Muscle layer of colon (tissue), 2 donors: Measurements from ENCODE around the gene LYSMD3.

Experiments
- H3K27ac ChIP-seq: one replicate; pipeline ENCODE4 v1.7.0; 2013; ENCODE audit warnings: low read depth, mild to moderate bottlenecking, low read length, moderate library complexity
- H3K27me3 ChIP-seq, 2 donors: one replicate each; pipeline ENCODE4 v1.7.0; 2013; ENCODE audit warnings: low read length in 2 of 2, mild to moderate bottlenecking in 2 of 2; ENCODE audit not compliant: insufficient read depth in 2 of 2, control insufficient read depth in 1 of 2
- H3K36me3 ChIP-seq: one replicate; pipeline ENCODE4 v1.7.0; 2013; ENCODE audit warnings: mild to moderate bottlenecking, low read length; ENCODE audit not compliant: insufficient read depth
- H3K4me1 ChIP-seq: one replicate; pipeline ENCODE4 v1.7.0; 2013; ENCODE audit warnings: mild to moderate bottlenecking, low read length; ENCODE audit not compliant: insufficient read depth
- H3K4me3 ChIP-seq, 2 donors: one replicate each; pipeline ENCODE4 v1.7.0; 2013; ENCODE audit warnings: low read length in 2 of 2, low read depth in 1 of 2, mild to moderate bottlenecking in 1 of 2, moderate library complexity in 1 of 2
- H3K9ac ChIP-seq: one replicate; pipeline ENCODE4 v1.7.0; 2013; ENCODE audit warnings: low read length
- H3K9me3 ChIP-seq: one replicate; pipeline ENCODE4 v1.7.0; 2013; ENCODE audit warnings: mild to moderate bottlenecking, low read length
- donor health status: abdominal sarcoma.
- donor health status: Adenocarcinoma of cecum.

The LYSMD3 gene

GRCh38 chr5:90547072-90547536, 17.7 kb upstream of the LYSMD3 start:
- no peaks in the 10 kb centered on the region for H3K36me3 ChIP-seq
- H3K9ac ChIP-seq = no peak overlapping the region
- no peaks in the 10 kb centered on the region for H3K9me3 ChIP-seq
- no peak overlapping the region for H3K27ac ChIP-seq
- no peaks in the 10 kb centered on the region for H3K27me3 ChIP-seq
- H3K4me1 ChIP-seq = no peaks in the 10 kb centered on the region
- H3K4me3 ChIP-seq = no peak overlapping the region

- Histone ChIP-seq H3K4me1 (no peaks in the 10 kb centered on the region), H3K9me3 (no peaks in the 10 kb centered on the region), H3K36me3 (no peaks in the 10 kb centered on the region), H3K27ac (no peak overlapping the region), H3K4me3 (no peak overlapping the region), H3K9ac (no peak overlapping the region), H3K27me3 (no peaks in the 10 kb centered on the region)
Observed at GRCh38 chr5:90546216-90546837, 16.9 kb upstream of the LYSMD3 start.

- no peaks in the 10 kb centered on the region for H3K4me1 ChIP-seq
- no peaks in the 10 kb centered on the region for H3K36me3 ChIP-seq
- H3K27ac ChIP-seq = no peak overlapping the region
- no peaks in the 10 kb centered on the region for H3K27me3 ChIP-seq
- H3K4me3 ChIP-seq = no peak overlapping the region
- H3K9ac ChIP-seq = no peak overlapping the region
- no peaks in the 10 kb centered on the region for H3K9me3 ChIP-seq
Observed at GRCh38 chr5:90545511-90545910, 16.1 kb upstream of the LYSMD3 start.

- Histone ChIP-seq H3K27me3 (no peaks in the 10 kb centered on the region), H3K4me3 (no peak overlapping the region), H3K4me1 (no peaks in the 10 kb centered on the region), H3K9ac (no peak overlapping the region), H3K9me3 (no peaks in the 10 kb centered on the region), H3K27ac (no peak overlapping the region), H3K36me3 (no peaks in the 10 kb centered on the region)
Observed at GRCh38 chr5:90542827-90543519, 13.6 kb upstream of the LYSMD3 start.

- H3K27ac ChIP-seq = no peak overlapping the region
- H3K4me3 ChIP-seq = no peak overlapping the region
- peaks cover 8% of the 10 kb centered on the region for H3K4me1 ChIP-seq
- H3K36me3 ChIP-seq = no peaks in the 10 kb centered on the region
- no peak overlapping the region for H3K9ac ChIP-seq
- no peaks in the 10 kb centered on the region for H3K9me3 ChIP-seq
- H3K27me3 ChIP-seq = peaks cover 0 to 3% of the 10 kb centered on the region in 2 donors
Observed at GRCh38 chr5:90534922-90535321, 5.5 kb upstream of the LYSMD3 start.

GRCh38 chr5:90533794-90534193, 4.4 kb upstream of the LYSMD3 start:
- Histone ChIP-seq H3K27ac (no peak overlapping the region), H3K9me3 (no peaks in the 10 kb centered on the region), H3K4me3 (no peak overlapping the region), H3K9ac (no peak overlapping the region), H3K4me1 (peaks cover 8% of the 10 kb centered on the region), H3K36me3 (no peaks in the 10 kb centered on the region), H3K27me3 (peaks cover 0 to 3% of the 10 kb centered on the region in 2 donors)

GRCh38 chr5:90530736-90531487, 1.5 kb upstream of the LYSMD3 start:
- Histone ChIP-seq H3K4me3 (peak overlapping the region in 1 of 2 donors; percentile 86), H3K9me3 (no peaks in the 10 kb centered on the region), H3K9ac (peak overlapping the region; percentile 6), H3K27me3 (peaks cover 0 to 3% of the 10 kb centered on the region in 2 donors), H3K36me3 (no peaks in the 10 kb centered on the region), H3K27ac (no peak overlapping the region), H3K4me1 (peaks cover 14% of the 10 kb centered on the region)

GRCh38 chr5:90529939-90530677, 724 bp upstream of the LYSMD3 start:
- peak overlapping the region; percentile 6 for H3K9ac ChIP-seq
- no peaks in the 10 kb centered on the region for H3K9me3 ChIP-seq
- H3K27ac ChIP-seq = peak overlapping the region; percentile 86
- H3K4me3 ChIP-seq = peak overlapping the region; percentile 53 to 86
- H3K27me3 ChIP-seq = peaks cover 0 to 3% of the 10 kb centered on the region in 2 donors
- H3K4me1 ChIP-seq = peaks cover 14% of the 10 kb centered on the region
- no peaks in the 10 kb centered on the region for H3K36me3 ChIP-seq

- Histone ChIP-seq H3K27ac (peak overlapping the region; percentile 80), H3K27me3 (no peaks in the 10 kb centered on the region), H3K9me3 (no peaks in the 10 kb centered on the region), H3K4me3 (peak overlapping the region; percentile 53 to 86), H3K36me3 (peaks cover 4% of the 10 kb centered on the region), H3K4me1 (peaks cover 14% of the 10 kb centered on the region), H3K9ac (peak overlapping the region; percentile 97)
Observed at GRCh38 chr5:90528601-90529193, 687 bp downstream of the LYSMD3 start.

- no peaks in the 10 kb centered on the region for H3K4me1 ChIP-seq
- H3K9me3 ChIP-seq = no peaks in the 10 kb centered on the region
- no peak overlapping the region for H3K4me3 ChIP-seq
- peaks cover 32% of the 10 kb centered on the region for H3K36me3 ChIP-seq
- no peaks in the 10 kb centered on the region for H3K27me3 ChIP-seq
- H3K9ac ChIP-seq = no peak overlapping the region
- no peak overlapping the region for H3K27ac ChIP-seq
Observed at GRCh38 chr5:90519081-90519480, 10.3 kb downstream of the LYSMD3 start.

- Histone ChIP-seq H3K36me3 (peaks cover 28% of the 10 kb centered on the region), H3K27ac (no peak overlapping the region), H3K4me1 (no peaks in the 10 kb centered on the region), H3K9ac (no peak overlapping the region), H3K4me3 (no peak overlapping the region), H3K27me3 (no peaks in the 10 kb centered on the region), H3K9me3 (no peaks in the 10 kb centered on the region)
Observed at GRCh38 chr5:90518661-90519060, 10.7 kb downstream of the LYSMD3 start.
